ENCODE results near the gene TOP2B.

TOP2B gene

DNA sequence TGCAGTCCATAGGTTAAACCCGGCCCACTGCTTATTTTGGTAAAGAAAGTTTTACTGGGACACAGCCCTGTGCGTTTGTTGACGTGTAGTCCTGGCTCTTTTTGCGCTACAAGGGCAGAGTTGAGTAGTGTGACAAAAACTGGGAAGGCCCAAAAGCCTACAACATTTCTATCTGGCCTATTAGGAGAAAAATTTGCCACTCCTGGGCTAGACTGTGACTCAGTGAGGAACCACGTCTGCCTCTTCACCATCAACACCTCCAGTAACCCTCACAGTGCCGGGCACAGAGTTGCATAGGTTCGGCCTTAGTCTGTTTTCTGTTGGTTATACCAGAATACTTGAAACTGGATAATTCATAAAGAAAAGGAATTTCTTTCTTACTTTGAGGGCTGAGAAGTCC, 110.3 kb downstream of the TOP2B start:
- TF ChIP-seq EZH2phosphoT487 (IDR thresholded peaks at IDR 0.05; ENCODE audit: borderline replicate concordance) (no peak), CTCF (conservative IDR thresholded peaks at IDR 0.05; ENCODE audit: low read length) (no peak)
- H3F3A ChIP-seq (ENCODE audit: low read depth): no peaks in the 10 kb centered on the region
- H3K4me1 ChIP-seq (ENCODE audit: insufficient read depth, low read length, poor library complexity, severe bottlenecking): no peaks in the 10 kb centered on the region
- H3K4me3 ChIP-seq (ENCODE audit: low read length, poor library complexity, severe bottlenecking): no peak overlapping the region
- H4K20me1 ChIP-seq (ENCODE audit: insufficient read depth, low read length, poor library complexity, severe bottlenecking): no peaks in the 10 kb centered on the region
- H3K36me3 ChIP-seq (ENCODE audit: insufficient read depth, low read length): no peaks in the 10 kb centered on the region
- H3K4me2 ChIP-seq (ENCODE audit: low read depth, low read length, poor library complexity, severe bottlenecking): no peak overlapping the region
- no peaks in the 10 kb centered on the region for H3K27me3 ChIP-seq (ENCODE audit: insufficient read depth, low read length, poor library complexity, severe bottlenecking)
- H3K9me2 ChIP-seq (replicated peaks; ENCODE audit: low read depth, low read length): no peaks in the 10 kb centered on the region
- H3K9me3 ChIP-seq (ENCODE audit: insufficient read depth, low read depth, low read length): no peaks in the 10 kb centered on the region
- no peaks in the 10 kb centered on the region for H3K79me2 ChIP-seq (ENCODE audit: insufficient read depth, low read length)
- H2AFZ ChIP-seq (ENCODE audit: low read length): no peak overlapping the region
- H3K9ac ChIP-seq (ENCODE audit: low read depth, low read length, poor library complexity, severe bottlenecking): no peak overlapping the region

- no peak overlapping the region for H3K4me3 ChIP-seq (ENCODE audit: low read length, poor library complexity, severe bottlenecking)
- no peaks in the 10 kb centered on the region for H3K36me3 ChIP-seq (ENCODE audit: insufficient read depth, low read length)
- no peak overlapping the region for H2AFZ ChIP-seq (ENCODE audit: low read length)
- no peaks in the 10 kb centered on the region for H4K20me1 ChIP-seq (ENCODE audit: insufficient read depth, low read length, poor library complexity, severe bottlenecking)
- no peaks in the 10 kb centered on the region for H3K9me3 ChIP-seq (ENCODE audit: insufficient read depth, low read depth, low read length)
- no peaks in the 10 kb centered on the region for H3K79me2 ChIP-seq (ENCODE audit: insufficient read depth, low read length)
- H3K9ac ChIP-seq (ENCODE audit: low read depth, low read length, poor library complexity, severe bottlenecking): no peak overlapping the region
- H3F3A ChIP-seq (ENCODE audit: low read depth): no peaks in the 10 kb centered on the region
- no peak for TF ChIP-seq CTCF (conservative IDR thresholded peaks at IDR 0.05; ENCODE audit: low read length)
- no peak for TF ChIP-seq EZH2phosphoT487 (IDR thresholded peaks at IDR 0.05; ENCODE audit: borderline replicate concordance)
- H3K9me2 ChIP-seq (replicated peaks; ENCODE audit: low read depth, low read length): no peaks in the 10 kb centered on the region
- no peaks in the 10 kb centered on the region for H3K27me3 ChIP-seq (ENCODE audit: insufficient read depth, low read length, poor library complexity, severe bottlenecking)
- H3K4me2 ChIP-seq (ENCODE audit: low read depth, low read length, poor library complexity, severe bottlenecking): no peak overlapping the region
- no peaks in the 10 kb centered on the region for H3K4me1 ChIP-seq (ENCODE audit: insufficient read depth, low read length, poor library complexity, severe bottlenecking)
These were observed 112.5 kb downstream of the TOP2B start for GRCh38 chr3:25552251-25552650.

DNA sequence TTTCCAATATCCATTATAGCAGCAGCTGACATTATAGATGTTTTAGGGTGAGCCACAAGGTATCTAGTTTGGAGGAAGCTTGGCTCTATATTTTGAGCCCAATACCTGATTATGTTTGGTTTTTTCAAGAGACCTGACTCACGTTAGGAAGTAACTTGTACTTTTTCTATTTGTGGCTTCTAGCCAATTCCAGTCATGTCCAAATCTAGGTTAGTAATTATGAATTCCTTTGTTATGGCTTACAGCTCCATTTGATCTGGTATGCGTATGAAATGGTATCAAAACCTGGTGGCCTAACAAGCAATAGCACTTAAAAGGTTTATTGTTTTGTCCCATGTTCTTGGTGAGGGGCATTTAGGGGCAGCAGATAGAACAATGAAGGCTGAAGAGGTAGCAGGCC, 115.9 kb downstream of the TOP2B start:
- Histone ChIP-seq H3K4me1 (ENCODE audit: insufficient read depth, low read length, poor library complexity, severe bottlenecking) (no peaks in the 10 kb centered on the region), H3K27me3 (ENCODE audit: insufficient read depth, low read length, poor library complexity, severe bottlenecking) (no peaks in the 10 kb centered on the region), H3K9me3 (ENCODE audit: insufficient read depth, low read depth, low read length) (no peaks in the 10 kb centered on the region), H3K79me2 (ENCODE audit: insufficient read depth, low read length) (no peaks in the 10 kb centered on the region), H3K36me3 (ENCODE audit: insufficient read depth, low read length) (no peaks in the 10 kb centered on the region), H3K9ac (ENCODE audit: low read depth, low read length, poor library complexity, severe bottlenecking) (no peak overlapping the region), H3F3A (ENCODE audit: low read depth) (no peaks in the 10 kb centered on the region), H3K4me3 (ENCODE audit: low read length, poor library complexity, severe bottlenecking) (no peak overlapping the region), H2AFZ (ENCODE audit: low read length) (no peak overlapping the region), H3K9me2 (replicated peaks; ENCODE audit: low read depth, low read length) (no peaks in the 10 kb centered on the region), H3K4me2 (ENCODE audit: low read depth, low read length, poor library complexity, severe bottlenecking) (no peak overlapping the region), H4K20me1 (ENCODE audit: insufficient read depth, low read length, poor library complexity, severe bottlenecking) (no peaks in the 10 kb centered on the region)
- TF ChIP-seq CTCF (conservative IDR thresholded peaks at IDR 0.05; ENCODE audit: low read length): no peak
- no peak for TF ChIP-seq EZH2phosphoT487 (IDR thresholded peaks at IDR 0.05; ENCODE audit: borderline replicate concordance)
